Breast epithelium (tissue), 4 donors: ENCODE data around the gene ADGRL3. TPM values are rescaled to one million over a fixed set of nuclear protein-coding genes. Genes with fewer than 3 reads are reported as not detected.

Source experiments
- DNase-seq, 2 donors: peaks; one replicate each; pipeline ENCODE4 v3.0.0-alpha.2; 2019; ENCODE audit warnings: low spot score in 2 of 2
- H3K27ac ChIP-seq, 2 donors: fragments of 200-600 bp; sonication (generic) in 1 of 2; one replicate each; pipeline ENCODE4 v1.5.1; 2016 to 2019; ENCODE audit warnings: mild to moderate bottlenecking in 1 of 2
- H3K27me3 ChIP-seq, 2 donors: fragments of 200-600 bp; sonication (generic) in 1 of 2; one replicate each; pipeline versions ENCODE4 v1.5.1 to v1.6.0; 2017 to 2019; ENCODE audit warnings: control low read depth in 1 of 2, mild to moderate bottlenecking in 1 of 2
- H3K36me3 ChIP-seq: fragments of 200-600 bp; one replicate; pipeline ENCODE4 v1.5.1; 2019
- H3K4me1 ChIP-seq, 2 donors: fragments of 200-600 bp; sonication (generic); one replicate each; pipeline ENCODE4 v1.5.1; 2016 to 2019; ENCODE audit warnings: control low read depth in 1 of 2
- H3K4me3 ChIP-seq, 3 donors: fragments of 200-600 bp; sonication (generic); 1 replicate in 2 of 3; 2 replicates in 1 of 3; pipeline ENCODE4 v1.5.1; 2016 to 2019; ENCODE audit warnings: mild to moderate bottlenecking in 3 of 3, moderate library complexity in 2 of 3
- H3K9me3 ChIP-seq, 2 donors: fragments of 200-600 bp; sonication (generic) in 1 of 2; one replicate each; pipeline ENCODE4 v1.5.1; 2016 to 2019; ENCODE audit warnings: control low read depth in 1 of 2
- CTCF ChIP-seq, 3 donors: fragments of 450-650 bp; IDR thresholded peaks; one replicate each; pipeline ENCODE4 v1.5.1; 2016 to 2017; ENCODE audit warnings: antibody characterized with exemption in 3 of 3, mild to moderate bottlenecking in 3 of 3, moderate library complexity in 3 of 3
- POLR2A ChIP-seq: fragments of 450-650 bp; IDR thresholded peaks from one replicate; pipeline ENCODE4 v1.6.1; 2016; ENCODE audit warnings: antibody characterized with exemption, mild to moderate bottlenecking, moderate library complexity
- POLR2AphosphoS5 ChIP-seq, 3 donors: sonication (generic); formaldehyde crosslinking; IDR thresholded peaks; one replicate each; pipeline ENCODE4 v1.6.1; 2017; ENCODE audit warnings: antibody characterized with exemption in 3 of 3
- intact Hi-C: fragments of 100-400 bp; cut with DNase I; formaldehyde crosslinking; loops from one replicate; pipeline ENCODE4 v1.15.1; 2023; ENCODE audit warnings: low total_unique reads
- total RNA-seq, 3 donors: library from RNA; depleted of rRNA; stranded (reverse); fragments of >200 nt; gene quantifications; one replicate each; pipeline ENCODE4 v1.1.0, GENCODE V29; 2016

Gene ADGRL3
- total RNA-seq, 3 donors from 2014 or later = 4.2 to 8.2 (median 6.6) TPM

GRCh38 chr4:61995717-61996340, 795.7 kb downstream of the ADGRL3 start:
- intact Hi-C loops = no loop called here
- H3K27me3 ChIP-seq = no peaks in the 10 kb centered on the region
- no peaks in the 10 kb centered on the region for H3K4me1 ChIP-seq
- no peak overlapping the region for H3K27ac ChIP-seq
- no peaks in the 10 kb centered on the region for H3K36me3 ChIP-seq
- H3K4me3 ChIP-seq = no peak overlapping the region
- TF ChIP-seq POLR2A = no peak
- no peak for TF ChIP-seq CTCF (IDR thresholded peaks at IDR 0.05)
- no peak for TF ChIP-seq POLR2AphosphoS5 (IDR thresholded peaks at IDR 0.05)
- H3K9me3 ChIP-seq = no peaks in the 10 kb centered on the region
- DNase-seq = no peak

- intact Hi-C loops = no loop called here
- TF ChIP-seq CTCF (IDR thresholded peaks at IDR 0.05) (no peak), POLR2A (no peak), POLR2AphosphoS5 (IDR thresholded peaks at IDR 0.05) (no peak)
- no peaks in the 10 kb centered on the region for H3K4me1 ChIP-seq
- H3K36me3 ChIP-seq = no peaks in the 10 kb centered on the region
- H3K4me3 ChIP-seq = no peak overlapping the region
- H3K9me3 ChIP-seq = no peaks in the 10 kb centered on the region
- no peaks in the 10 kb centered on the region for H3K27me3 ChIP-seq
- no peak overlapping the region for H3K27ac ChIP-seq
- DNase-seq = no peak
Observed at GRCh38 chr4:61996943-61997342, 796.8 kb downstream of the ADGRL3 start.

- Histone ChIP-seq H3K36me3 (no peaks in the 10 kb centered on the region), H3K4me1 (no peaks in the 10 kb centered on the region), H3K27me3 (no peaks in the 10 kb centered on the region), H3K27ac (no peak overlapping the region), H3K4me3 (no peak overlapping the region), H3K9me3 (no peaks in the 10 kb centered on the region)
- intact Hi-C loops = no loop called here
- no peak for DNase-seq
- TF ChIP-seq POLR2A (no peak), CTCF (IDR thresholded peaks at IDR 0.05) (no peak), POLR2AphosphoS5 (IDR thresholded peaks at IDR 0.05) (no peak)
Observed at GRCh38 chr4:61997831-61998230, 797.7 kb downstream of the ADGRL3 start.

GRCh38 chr4:62003695-62004094, 803.6 kb downstream of the ADGRL3 start:
- DNase-seq = no peak
- Histone ChIP-seq H3K27me3 (no peaks in the 10 kb centered on the region), H3K36me3 (no peaks in the 10 kb centered on the region), H3K9me3 (no peaks in the 10 kb centered on the region), H3K27ac (no peak overlapping the region), H3K4me3 (no peak overlapping the region), H3K4me1 (no peaks in the 10 kb centered on the region)
- TF ChIP-seq POLR2AphosphoS5 (IDR thresholded peaks at IDR 0.05) = no peak
- no peak for TF ChIP-seq POLR2A
- TF ChIP-seq CTCF (IDR thresholded peaks at IDR 0.05) = no peak
- intact Hi-C loops = no loop called here

GRCh38 chr4:62004881-62005280, 804.8 kb downstream of the ADGRL3 start:
- Histone ChIP-seq H3K36me3 (no peaks in the 10 kb centered on the region), H3K9me3 (no peaks in the 10 kb centered on the region), H3K4me3 (no peak overlapping the region), H3K27ac (no peak overlapping the region), H3K4me1 (no peaks in the 10 kb centered on the region), H3K27me3 (no peaks in the 10 kb centered on the region)
- TF ChIP-seq POLR2A (no peak), POLR2AphosphoS5 (IDR thresholded peaks at IDR 0.05) (no peak), CTCF (IDR thresholded peaks at IDR 0.05) (no peak)
- no peak for DNase-seq
- intact Hi-C loops = no loop called here
